GM19238 (cell line): ENCODE results near the gene GAB2.

Experiments used
- DNase-seq: peaks from one replicate; pipeline ENCODE4 v3.0.0; 2011; ENCODE audit warnings: low spot score; ENCODE audit not compliant: insufficient read length

Gene GAB2

DNA sequence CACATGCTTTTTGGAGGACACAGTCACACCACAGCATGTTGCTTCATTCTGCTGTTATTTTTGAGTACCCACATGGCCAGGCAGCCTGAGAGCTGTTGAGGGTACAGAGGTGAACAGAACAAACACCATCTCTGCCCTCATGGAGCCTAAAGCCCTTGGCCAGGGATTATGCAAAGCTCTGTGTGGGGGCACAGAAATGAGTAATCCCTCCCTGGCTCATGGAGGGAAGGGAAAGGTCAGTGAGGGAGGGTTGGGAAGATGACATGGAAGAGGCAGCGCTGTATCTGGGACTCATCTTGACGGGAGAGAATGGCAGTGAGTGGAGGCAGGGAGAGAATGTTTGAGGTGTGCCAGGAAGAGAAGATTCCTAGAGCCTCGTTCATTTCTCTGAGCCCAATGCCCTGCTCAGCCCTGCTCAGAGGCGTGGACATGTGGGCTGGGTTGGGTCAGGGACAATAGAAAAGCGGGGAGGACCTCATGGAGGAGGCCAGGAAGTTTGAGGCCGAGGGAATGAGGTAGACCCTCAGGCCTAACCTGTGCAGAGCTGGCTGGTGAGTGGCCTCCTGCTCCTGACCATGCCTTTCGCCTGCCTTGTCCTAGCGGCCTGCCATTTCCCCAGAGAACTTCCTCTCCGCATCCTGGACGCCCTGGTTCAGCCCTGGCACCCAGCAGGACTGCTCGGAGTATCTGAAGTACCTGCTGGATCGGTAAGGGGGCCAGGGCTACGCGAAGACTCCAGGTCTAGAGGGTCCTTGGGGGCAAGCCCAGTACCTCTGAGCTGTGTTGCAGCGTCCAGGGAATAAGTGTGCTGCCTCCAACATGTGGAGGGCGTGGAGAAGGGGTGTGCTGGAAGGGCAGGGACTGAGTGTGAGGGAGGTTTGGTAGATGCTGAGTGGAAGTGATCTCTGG lies 209.1 kb downstream of the GAB2 start:
- DNase-seq = no peak

- no peak for DNase-seq
These were observed 209.9 kb downstream of the GAB2 start for GRCh38 chr11:78207532-78208256.

- DNase-seq = no peak
These were observed 211.9 kb downstream of the GAB2 start for GRCh38 chr11:78205691-78206090.

GRCh38 chr11:78205256-78205655 lies 212.4 kb downstream of the GAB2 start:
- DNase-seq = no peak

GRCh38 chr11:78203184-78203583 lies 214.4 kb downstream of the GAB2 start:
- DNase-seq = no peak

GRCh38 chr11:78202733-78203167 lies 214.9 kb downstream of the GAB2 start:
- DNase-seq = no peak

DNA sequence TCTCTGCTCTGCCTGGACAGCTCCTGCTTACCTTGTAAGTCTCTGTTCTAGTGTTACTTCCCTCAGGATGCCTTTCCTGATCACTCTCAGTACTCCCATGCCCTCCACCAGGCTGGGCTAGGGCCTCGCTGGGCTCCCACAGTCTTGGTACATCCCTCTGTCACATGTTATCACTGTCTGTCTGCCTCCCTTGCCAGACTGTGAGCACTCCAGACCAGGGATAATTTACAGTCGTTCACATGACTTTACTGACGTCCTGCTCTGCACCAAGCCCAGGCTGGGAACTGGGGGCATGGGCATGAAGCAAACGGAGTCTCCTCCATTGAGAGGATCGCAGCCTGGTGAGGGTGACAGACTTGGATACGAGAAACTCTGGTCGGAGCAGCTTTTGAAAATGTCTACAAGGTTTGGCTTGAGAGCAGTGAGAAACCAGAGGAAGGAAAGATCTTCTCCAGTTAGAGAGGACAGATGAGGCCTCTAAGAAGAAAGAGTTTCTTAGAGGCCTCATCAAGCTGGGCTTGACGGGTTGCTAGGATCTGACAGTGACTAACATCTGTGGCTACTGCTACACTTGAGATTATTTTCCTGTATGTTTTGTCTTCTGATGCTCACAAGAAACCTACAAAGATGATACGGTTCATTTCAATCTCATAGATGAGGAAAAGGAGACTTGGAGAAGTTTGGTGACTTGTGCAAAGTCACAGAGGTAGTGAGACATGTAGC lies 216.4 kb downstream of the GAB2 start:
- no peak for DNase-seq

DNA sequence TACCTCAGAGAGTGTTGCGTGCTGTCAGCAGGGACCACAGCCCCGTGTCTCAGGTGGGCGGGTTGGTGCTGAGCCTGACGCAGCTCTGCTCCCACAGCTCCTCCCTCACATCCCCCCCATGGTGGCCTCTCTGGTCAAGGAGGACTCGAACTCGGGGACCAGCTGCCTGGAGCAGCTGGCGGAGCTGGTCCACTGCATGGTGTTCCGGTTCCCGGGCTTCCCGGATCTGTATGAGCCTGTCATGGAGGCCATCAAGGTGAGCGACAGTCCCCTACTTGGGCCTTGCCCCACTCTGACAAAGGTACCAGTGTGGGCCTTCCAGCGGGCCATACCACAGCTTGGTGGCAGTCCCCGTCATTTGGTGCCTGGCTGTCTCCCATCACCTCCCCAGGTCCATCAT lies 217.1 kb downstream of the GAB2 start:
- no peak for DNase-seq

GRCh38 chr11:78200061-78200460 lies 217.6 kb downstream of the GAB2 start:
- no peak for DNase-seq

DNA sequence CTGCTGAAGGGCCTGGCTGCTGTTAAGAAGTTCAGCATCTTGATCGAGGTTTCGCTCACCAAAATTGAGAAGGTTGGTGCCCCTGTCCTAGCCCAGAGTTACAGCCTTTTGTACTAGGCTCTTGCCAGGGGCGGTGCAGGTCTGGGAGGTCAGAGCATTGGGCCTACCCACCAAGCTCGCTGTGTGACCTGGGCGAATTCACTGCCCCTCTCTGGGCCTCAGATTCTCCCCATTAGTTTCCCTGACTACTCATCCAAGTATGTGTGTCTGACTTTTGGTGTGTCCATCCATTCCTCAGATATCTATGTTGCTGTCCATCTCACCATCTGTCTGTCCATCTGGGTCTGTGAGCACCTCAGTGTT lies 218.0 kb downstream of the GAB2 start:
- DNase-seq = no peak

DNA sequence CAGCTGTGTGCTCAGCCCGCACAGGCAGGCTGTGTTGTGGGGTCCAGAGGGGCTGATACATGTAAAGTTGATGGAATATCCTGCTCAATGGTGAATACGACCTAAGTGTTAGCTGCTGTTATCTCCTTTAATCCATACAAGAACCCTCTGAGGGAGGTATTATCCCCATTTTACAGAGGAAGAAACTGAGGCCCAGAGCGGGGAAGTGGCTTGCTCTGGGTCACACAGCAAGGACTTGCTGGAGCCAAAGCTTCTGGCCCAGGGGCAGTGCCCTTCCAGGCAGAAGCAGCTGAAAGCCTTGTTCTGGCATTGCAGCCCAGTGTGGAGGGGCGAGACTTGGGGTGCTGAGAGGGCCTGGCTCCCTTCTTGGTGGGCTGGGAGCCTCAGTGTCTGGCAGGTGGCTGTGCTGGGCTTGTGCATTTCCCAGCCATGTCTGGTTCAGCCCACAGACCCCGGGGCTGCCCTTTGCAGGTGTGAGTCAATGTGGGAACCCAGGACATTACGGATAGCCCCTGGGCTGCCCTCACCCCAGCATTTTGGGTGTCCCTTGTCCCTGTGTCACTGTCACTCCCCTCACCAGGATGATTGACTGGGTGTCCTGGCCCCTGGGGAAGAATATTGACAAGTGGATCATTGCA lies 218.5 kb downstream of the GAB2 start:
- DNase-seq = no peak

DNA sequence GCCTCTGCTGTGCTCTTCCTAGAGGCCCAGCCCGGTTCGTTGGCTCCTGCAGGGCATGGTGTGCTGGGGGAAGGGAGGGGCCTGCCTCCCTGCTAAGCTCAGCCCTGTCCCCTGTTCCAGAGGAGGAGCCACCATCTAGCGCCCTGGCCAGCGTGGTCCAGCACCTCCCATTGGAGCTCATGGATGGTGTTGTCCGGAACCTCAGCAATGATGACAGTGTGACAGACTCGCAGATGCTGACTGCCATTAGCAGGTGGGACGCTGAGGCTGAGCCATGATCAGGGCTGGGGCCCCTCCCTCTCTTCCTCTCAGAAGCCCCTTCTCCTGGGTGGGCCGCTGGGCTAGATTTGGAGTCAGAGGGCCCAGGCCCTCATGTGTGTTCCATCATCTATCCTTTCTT lies 219.8 kb downstream of the GAB2 start:
- DNase-seq = no peak

GRCh38 chr11:78196661-78197091 lies 220.9 kb downstream of the GAB2 start:
- DNase-seq = no peak

DNA sequence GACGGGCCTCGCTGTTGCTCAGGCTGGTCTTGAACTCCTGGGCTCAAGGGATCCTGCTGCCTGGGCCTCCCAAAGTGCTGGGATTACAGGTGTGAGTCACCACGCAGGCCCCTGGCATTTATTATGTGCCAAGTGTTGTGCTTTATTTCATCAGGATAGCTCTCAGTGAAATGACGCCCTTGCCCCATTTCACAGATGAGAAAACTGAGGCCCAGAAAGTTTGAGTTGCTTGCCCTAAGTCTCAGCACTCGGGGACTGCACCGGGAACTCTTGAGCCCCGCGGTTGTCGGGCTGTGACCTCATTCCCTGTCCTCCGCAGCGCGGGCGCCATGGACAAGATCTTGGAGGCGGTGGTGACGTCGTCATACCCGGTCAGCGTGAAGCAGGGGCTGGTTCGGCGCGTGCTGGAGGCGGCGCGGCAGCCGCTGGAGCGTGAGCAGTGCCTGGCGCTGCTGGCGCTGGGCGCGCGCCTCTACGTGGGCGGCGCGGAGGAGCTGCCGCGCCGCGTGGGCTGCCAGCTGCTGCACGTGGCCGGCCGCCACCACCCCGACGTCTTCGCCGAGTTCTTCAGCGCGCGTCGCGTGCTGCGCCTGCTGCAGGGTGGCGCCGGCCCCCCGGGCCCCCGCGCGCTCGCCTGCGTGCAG lies 221.6 kb downstream of the GAB2 start:
- DNase-seq = no peak

DNA sequence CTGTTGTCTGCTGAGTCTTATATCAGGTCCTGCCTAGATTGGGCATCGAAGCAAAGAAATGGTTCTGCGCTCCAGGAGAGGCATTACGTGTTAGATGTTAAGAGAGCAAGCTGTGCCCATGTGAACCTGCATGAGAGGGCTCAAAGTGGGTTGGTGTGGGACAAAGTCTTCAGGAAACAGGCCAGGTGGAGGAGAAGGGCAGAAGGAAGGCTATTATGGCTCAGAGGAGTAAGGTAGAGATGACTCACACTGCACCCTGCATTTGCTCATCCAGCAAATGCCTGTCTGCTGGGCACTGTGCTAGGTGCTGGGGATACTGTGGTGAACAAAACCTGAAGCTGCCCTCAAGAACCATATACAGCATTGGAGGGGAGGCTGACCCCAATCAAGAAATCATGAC lies 223.1 kb downstream of the GAB2 start:
- no peak for DNase-seq

DNA sequence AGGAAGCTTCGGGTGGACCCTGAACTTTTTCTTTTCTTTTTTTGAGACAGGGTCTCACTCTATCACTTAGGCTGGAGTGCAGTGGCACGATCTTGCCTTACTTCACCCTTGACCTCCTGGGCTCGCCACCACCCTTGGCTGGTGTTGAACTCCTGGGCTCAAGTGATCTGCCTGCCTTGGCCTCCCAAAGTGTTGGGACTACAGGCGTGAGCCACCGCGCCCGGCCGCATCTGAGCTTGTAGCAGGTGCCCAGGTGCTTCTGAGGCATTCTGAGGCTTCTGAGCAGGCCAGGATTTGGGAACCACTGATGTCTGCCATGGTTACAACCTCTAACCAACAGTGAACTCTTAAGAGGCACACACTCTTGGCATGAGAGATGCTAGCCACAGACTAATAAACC lies 223.8 kb downstream of the GAB2 start:
- DNase-seq = no peak

GRCh38 chr11:78192911-78193351 lies 224.7 kb downstream of the GAB2 start:
- no peak for DNase-seq

DNA sequence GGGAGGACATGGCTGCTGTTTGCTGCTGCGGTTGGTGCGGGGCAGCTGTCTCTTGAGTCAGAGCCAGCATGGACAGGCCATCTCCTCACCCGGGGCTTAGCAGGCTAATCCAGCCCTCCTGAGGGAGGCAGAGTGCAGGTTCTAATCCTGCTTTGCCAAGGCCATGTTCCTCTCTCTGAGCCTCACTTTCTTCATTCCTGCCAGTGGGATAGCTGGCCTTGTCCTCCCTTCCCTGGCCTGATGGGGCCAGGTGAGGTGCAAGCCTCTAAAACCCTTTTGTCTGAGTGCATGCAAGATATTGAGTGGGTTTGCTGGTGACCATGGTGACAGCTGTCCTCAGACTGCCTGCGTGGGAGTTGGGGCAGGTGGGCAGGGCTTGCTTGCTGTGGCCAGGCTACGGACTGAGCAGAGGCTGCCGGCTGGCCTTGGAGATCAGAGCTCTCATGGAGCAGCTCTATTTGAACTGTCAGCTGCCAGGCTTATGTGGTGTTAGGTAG lies 225.3 kb downstream of the GAB2 start:
- DNase-seq = no peak

GRCh38 chr11:78190871-78191538 lies 226.6 kb downstream of the GAB2 start:
- no peak for DNase-seq

DNA sequence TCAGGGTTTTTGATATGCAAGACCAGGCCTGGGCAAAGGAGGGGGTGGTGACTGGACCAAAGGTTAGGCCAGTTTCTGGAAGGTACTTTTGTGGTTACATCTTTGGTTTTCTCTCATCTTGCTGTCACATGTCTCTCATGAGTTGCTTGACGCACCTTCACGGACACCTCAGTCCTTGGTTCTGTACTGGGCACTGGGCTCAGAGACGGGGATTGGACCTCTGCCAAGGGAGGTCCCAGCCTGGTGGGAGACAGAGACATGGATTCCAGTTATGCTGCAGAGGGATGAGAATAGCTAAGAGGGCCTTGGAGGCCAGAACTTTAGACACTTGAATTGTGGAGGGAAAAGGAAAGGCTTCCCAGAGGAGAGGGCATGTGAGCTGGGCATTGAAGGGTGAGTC lies 227.2 kb downstream of the GAB2 start:
- no peak for DNase-seq
